Stimulated activated CD8-positive, alpha-beta memory T cell treated with anti-CD3 and anti-CD28 coated beads, Interleukin-15, amount 100 ng/mL, for 48 hours (primary cell): ENCODE data around the gene MANSC1.
"Not testable (repeated sequence)": the region's sequence is repeated elsewhere in the genome, so short reads cannot be mapped to it uniquely, and the experiment has no call there.

ENCODE experiments used
- DNase-seq, 2 donors: peaks; one replicate each; pipeline ENCODE4 v3.0.0-alpha.2; 2020; ENCODE audit warnings: low read depth in 2 of 2

Gene MANSC1

DNA sequence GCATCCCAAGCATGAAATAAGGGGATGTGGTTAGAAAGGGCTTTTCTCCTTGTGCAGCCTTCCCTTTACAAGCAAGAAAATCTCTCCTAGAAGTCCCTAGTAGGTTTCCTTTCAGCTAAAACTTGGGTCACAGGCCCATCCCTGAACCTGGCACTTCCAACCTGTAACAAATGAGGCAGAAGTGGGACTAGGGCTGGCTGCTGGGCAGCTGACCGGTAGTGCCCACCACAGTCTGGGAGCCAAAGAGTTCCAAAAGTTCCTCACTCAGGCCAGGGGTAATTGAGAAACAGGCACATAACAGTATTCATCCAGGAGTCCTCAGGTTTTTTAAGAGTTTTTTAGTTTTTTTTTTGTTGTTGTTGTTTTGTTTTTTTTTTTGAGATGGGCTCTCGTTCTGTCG is 23.8 kb downstream of the MANSC1 start:
- DNase-seq = no peak

DNA sequence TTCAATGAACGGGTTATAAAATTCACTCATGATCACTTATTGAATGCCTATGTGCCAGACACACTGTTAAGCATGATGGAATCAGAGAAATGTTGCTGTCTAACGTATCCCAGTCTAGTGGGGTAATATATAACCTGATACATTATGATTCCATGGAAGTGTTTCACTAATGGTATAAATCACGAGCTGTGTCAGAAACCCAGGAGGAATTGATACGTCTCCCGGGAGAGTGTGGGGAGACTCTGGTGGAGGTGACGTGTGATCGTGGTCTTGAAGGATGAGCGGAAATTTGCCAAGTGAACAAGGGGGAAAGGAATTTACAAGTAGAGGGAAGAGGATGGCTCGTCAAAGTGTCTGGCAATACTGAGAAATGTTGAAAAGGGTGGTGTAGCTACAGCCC is 26.5 kb downstream of the MANSC1 start:
- DNase-seq = no peak

DNA sequence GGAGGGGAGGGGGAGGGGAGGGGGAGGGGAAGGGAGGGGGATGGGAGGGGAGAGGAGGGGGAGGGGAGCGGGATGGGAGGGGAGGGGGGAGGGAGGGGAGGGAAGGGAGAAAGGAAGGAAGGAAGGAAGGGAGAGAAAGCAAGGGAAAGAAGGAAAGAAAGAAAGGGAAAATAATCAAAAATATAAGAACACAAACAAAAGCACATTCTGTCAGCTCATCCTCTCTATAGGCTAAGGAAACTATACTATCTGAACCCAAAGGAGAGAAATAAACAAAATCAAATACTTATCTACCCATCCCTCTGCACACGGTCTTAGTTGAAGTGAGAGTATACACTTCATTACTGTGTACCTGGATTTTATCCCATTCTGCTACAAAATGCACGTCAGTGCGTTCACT is 26.9 kb downstream of the MANSC1 start:
- no peak for DNase-seq

DNA sequence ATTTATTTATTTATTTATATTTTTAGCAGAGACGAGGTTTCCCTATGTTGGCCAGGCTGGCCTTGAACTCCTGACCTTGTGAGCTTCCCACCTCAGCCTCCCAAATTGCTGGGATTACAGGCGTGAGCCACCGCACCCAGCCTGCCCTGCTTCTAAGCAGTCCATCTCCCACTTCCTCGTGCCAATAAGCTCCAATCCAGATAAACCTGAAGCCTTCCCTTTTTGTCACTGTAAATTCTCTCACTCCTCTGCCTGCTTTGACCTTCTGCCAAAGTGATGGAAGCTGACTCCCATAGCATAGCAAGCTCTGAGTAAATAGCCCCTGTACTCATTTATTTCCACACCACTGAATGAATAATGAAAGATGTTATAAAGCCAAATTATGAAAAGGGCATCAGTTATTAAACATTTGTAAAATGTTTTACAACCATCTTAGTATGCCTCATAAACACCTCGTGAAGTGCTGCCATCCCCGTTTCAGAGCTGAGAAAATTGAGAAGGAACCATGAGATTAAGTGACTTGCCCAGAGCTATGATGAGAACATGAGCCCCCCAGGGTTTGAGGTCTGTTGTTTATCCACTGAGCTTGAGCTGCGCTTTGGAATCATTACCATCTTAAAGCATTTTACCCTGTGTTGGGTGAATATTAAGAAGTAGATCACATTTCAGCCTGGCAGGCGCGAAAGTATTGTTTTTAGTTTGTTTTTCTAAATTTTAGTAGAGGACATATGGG is 30.4 kb downstream of the MANSC1 start:
- DNase-seq = no peak

DNA sequence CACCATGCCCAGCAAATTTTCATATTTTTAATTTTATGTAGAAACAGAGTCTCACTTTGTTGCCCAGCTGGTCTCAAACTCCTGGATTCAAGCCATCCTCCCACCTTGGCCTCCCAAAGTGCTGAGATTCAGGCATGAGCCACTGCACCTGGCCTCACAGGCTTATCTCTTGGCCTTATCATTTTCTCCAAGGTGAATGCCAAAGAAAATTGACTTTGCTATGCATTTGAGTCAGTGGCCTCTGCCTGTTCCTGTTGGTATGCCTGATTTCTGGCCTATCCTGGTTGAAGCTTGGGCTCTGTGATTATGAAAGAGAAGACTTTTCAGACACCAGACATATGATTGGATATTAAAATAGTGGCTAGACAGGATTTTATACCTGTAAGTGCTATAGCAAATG is 34.2 kb downstream of the MANSC1 start:
- no peak for DNase-seq

DNA sequence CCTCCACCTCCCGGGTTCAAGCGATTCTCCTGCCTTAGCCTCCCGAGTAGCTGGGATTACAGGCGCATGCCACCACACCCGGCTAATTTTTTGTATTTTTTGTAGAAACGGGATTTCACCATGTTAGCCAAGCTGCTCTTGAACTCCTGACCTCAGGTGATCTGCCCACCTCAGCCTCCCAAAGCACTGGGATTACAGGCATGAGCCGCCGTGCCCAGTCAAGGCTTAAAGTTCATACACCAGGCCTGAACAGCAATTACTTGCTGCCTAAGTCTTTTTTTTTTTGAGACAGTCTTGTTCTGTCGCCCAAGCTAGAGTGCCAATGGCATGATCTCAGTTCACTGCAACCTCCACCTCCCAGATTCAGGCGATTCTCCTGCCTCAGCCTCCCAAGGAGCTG is 39.3 kb downstream of the MANSC1 start:
- not testable (repeated sequence) for DNase-seq

DNA sequence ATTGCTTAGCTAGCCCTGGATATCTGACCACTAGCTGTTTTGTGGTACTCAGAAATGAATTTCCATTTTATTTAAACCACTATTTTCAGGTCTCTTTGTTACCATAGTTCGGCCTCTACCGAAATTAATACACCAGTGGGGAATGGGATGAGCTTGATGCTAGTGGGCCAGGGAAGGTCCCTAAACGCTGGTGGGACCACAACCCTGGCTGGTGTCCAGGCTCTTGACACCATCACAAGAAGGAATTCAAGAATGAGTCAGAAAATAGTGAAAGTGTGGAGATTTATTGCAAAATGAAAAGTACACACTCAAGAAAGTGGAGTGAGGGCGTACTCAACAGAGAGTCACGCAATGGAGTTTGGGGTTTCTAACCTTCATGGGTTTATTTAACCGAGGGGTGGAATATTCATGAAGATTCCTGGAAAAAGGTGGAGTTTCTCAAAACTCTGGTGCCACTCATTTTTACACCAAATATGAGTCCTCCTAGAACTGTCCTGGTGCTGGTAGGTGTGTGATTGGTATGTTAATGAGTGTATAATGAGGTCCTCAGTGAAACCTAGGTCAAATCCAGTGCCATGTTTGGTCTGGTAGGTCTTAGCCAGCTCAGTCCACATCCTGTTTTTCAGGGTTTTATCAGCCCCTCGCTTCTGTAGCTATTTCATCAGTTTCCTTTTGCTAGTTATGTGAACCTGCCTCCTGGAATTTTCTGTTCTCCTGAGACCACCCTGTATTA is 44.3 kb downstream of the MANSC1 start:
- no peak for DNase-seq

DNA sequence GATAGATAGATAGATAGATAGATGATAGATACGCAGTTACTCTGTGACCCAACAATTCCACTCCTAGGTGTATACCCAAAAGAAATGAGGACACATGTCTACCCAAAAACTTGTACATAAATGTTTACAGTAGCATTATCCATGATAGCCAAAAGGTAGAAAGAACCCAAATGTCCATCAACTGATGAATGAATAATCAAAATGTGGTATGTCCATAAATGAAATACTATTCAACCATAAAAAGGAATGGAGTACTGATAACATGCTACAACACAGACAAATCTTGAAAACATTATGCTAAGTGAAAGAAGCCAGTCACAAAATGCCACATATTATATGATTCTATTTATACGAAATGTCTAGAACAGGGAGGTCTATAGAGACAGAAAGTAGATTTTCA is 47.1 kb downstream of the MANSC1 start:
- no peak for DNase-seq

DNA sequence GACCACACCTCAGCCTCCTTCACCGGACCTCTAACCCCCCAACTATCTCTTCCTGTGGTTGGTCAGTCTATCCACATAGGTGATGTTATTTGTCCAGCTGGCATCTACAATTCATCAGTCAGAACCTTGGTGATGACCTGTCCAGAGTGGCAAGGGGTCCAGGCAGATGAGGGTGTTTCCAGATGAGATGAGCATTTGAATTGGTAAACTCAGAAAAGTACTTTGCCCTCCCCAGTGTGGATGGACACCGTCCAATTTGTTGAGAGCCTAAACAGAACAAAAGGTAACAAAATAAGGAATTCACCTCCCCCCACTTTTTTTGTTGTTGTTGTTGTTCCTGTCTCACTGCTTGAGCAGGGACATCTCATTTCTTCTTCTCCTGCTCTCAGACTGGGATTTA is 48.9 kb downstream of the MANSC1 start:
- no peak for DNase-seq

DNA sequence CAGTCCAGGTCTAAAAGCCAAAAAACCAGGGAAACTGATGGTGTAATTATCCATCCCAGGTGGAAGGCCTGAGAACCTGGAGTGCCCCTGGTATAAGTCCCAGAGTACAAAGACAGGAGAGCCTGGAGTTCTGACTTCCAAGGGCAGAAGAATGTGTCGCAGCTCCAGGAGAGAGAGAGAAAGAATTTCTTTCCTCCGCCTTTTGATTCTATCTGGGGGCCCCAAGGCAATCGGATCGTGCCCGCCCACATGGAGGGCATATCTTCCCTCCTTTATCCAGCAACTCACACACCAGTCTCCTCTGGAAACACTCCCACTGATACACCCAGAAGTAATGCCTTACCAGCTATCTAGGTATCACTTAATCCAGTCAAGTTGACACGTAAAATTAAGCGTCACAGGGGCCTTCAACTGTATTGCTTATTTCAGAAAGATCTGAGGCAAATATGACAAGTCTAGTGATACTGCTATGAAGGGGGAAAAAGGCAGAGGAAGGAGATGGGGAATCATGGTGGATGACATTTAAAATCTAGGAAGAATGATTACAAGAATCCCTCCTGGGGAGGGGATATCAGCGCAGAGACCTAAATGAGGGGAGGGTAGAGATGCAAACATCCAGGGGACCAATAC is 52.7 kb downstream of the MANSC1 start:
- DNase-seq = no peak

DNA sequence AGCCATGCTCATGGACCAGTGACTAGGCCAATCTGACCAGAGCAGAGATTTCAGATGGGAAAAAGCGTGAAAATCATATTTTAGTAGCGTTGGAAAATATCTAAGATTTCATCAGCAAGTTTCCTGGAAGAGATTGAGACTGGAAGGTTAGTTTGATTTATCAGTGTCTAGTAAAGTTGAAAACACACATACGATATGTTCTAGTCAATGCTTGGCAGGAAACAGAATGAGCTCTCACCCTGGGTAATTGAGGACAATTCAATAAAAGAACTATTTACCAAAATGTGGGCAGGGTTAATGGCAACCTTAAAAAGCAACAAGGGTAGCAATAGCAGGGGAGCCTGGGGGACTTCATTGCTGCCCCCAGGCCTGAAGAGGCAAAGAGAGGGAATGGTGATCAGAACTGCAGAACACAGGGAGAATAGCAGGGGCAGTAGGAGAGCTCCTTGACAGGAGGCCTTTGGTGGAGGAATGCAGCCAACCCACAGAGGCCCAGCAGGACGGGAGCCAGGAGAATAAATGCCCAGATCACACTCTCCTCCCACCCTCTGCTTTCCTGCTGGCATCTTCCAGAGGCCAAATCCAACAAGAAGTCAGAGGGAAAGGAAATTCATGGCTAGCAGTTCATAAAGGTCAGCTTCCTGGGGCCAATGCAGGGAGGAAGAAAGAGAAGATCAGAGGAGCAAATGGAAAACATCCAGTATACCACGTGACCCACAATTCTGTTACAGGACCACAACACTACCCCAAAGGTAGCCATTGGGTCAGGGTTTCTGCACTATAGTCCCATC is 55.6 kb downstream of the MANSC1 start:
- DNase-seq = no peak

DNA sequence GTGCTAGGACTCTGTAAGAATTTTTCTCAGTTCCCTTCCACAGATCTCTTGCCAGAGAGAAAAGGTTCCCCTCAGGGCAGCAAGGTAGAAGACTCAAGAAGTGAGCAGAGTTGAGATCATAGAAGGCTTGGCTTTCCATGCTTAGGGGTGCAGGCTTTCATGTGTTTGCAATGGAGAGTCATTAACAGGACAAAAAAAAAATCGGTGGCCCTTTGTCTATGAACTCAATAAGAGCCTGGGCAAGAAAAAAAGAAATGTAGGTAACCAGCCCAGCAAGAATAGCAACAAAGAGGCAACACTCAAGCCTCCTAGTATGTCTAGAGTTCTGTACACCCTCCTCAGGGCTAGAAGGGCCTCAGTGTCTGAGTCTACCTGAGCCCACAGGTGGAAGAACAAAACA is 59.8 kb downstream of the MANSC1 start:
- no peak for DNase-seq

DNA sequence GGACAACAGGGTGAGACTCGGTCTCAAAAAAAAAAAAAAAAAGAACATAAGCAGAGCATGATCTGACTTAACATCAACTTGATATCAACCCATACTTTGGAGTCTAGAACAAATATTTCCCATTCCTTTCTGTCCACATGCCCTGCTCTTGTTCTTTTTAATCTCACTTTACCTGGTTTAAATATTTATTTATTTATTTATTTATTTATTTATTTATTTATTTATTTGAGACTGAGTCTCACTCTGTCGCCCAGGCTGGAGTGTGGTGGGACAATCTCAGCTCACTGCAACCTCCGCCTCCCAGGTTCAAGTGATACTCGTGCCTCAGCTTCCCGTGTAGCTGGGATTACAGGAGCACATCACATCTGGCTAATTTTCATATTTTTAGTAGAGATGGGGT is 63.6 kb downstream of the MANSC1 start:
- DNase-seq = no peak

DNA sequence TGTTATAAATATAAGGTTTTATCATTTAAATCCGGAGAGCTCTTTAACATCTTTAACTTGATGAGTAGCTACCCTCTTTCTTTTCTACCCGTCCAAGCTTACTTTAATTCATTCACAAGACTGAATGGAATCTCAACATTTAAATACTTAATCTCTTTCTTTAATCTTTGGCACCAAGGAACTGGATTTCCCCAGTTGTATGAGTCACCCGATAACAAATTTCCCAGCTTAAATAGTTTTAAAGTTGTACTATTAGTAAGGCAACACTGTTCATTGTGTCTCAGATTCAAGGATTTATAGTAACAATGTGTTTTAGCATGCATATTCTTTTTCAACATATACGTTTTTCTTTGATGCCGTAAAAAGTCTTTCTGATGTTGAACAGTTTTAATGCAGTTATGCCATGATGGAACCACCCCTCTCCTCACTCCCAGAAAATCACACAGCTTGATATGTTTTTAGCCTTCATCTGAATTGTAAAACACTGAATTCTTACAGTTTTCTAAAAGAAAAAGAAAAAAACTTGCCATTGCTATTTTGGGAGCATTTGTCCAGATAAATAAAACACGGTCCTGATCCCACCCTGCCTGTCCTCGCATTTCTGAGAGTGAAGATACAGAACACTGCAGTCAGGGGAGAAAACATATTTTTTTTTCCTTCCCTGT is 67.1 kb downstream of the MANSC1 start:
- no peak for DNase-seq

DNA sequence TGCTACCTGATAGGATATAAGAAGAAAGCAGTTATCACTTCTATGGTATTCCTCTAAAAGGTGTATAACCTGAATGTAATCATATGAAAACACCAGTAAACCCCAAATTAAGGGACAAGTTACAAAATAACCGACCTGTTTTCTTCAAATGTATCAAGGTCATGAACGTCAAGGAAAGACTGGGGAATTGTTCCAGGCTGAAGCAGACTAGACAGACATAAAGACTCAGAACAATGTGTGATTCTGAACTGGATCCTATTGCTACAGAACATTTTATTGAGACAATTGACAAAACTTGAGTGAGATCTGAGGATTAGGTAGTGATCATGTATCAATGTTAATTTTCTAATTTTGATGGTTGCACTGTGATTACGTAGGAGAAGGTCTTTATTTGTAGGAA is 67.8 kb downstream of the MANSC1 start:
- DNase-seq = no peak

DNA sequence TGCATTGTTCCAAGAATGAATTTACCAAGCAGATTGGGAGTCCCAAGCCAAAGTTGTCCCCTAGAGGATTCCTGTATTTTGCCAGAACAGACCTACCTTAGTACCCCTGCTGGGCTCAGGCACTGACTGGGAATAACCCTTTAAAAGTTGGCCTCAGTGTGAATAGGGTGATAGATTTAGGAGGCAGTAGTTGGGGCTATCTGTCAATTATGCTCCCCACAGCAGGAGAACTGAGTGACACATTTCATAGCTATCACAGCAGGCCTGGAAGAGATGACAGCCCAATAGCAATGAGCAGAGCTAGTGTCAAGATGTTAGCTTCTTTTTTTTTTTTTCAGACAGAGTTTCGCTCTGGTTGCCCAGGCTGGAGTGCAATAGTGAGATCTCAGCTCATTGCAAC is 68.9 kb downstream of the MANSC1 start:
- DNase-seq = no peak

DNA sequence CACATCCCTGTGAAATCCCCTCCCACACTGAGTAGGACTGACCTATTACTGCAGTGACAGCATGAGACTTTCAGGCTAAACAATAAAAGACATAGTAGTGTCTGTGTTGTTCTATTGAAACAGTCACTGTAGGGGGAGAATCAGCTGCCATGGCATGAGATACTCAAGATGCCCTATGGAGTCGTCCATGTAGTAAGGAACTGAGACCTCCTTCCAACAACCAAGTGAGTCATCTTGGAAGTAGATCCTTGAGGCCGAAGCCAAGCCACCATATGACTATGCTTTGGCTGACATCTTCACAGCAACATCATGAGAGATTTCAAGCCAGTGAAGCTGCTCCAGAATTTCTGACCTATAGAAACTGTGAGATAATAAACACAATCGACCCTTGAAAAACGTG is 71.1 kb downstream of the MANSC1 start:
- DNase-seq = no peak
